GM19397 (cell line): ENCODE measurements around the gene CALD1.

ENCODE experiments used
- ATAC-seq: cut with Tn5 transposase; IDR thresholded peaks from one replicate; pipeline ENCODE4 v1.9.1; 2021; ENCODE audit warnings: mild to moderate bottlenecking, moderate library complexity; ENCODE audit not compliant: unreplicated experiment

CALD1 gene

GRCh38 chr7:134993877-134994456 is 214.5 kb downstream of the CALD1 start:
- no peak for ATAC-seq

GRCh38 chr7:134995239-134996096 is 216.0 kb downstream of the CALD1 start:
- peak; percentile 50 for ATAC-seq

GRCh38 chr7:134996097-134996550 is 216.7 kb downstream of the CALD1 start:
- ATAC-seq = peak; percentile 31

GRCh38 chr7:134997214-134997885 is 217.9 kb downstream of the CALD1 start:
- ATAC-seq = no peak

- no peak for ATAC-seq
These were observed 219.7 kb downstream of the CALD1 start for GRCh38 chr7:134999136-134999535.

- ATAC-seq = no peak
These were observed 222.1 kb downstream of the CALD1 start for GRCh38 chr7:135001390-135002165.

- ATAC-seq = no peak
These were observed 232.8 kb downstream of the CALD1 start for GRCh38 chr7:135012229-135012628.
